ENCODE measurements around the gene MICAL3.

- TF ChIP-seq, protein P1, sequence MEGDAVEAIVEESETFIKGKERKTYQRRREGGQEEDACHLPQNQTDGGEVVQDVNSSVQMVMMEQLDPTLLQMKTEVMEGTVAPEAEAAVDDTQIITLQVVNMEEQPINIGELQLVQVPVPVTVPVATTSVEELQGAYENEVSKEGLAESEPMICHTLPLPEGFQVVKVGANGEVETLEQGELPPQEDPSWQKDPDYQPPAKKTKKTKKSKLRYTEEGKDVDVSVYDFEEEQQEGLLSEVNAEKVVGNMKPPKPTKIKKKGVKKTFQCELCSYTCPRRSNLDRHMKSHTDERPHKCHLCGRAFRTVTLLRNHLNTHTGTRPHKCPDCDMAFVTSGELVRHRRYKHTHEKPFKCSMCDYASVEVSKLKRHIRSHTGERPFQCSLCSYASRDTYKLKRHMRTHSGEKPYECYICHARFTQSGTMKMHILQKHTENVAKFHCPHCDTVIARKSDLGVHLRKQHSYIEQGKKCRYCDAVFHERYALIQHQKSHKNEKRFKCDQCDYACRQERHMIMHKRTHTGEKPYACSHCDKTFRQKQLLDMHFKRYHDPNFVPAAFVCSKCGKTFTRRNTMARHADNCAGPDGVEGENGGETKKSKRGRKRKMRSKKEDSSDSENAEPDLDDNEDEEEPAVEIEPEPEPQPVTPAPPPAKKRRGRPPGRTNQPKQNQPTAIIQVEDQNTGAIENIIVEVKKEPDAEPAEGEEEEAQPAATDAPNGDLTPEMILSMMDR (IDR thresholded peaks at IDR 0.05): no peak
- TF ChIP-seq POLR2A (IDR thresholded peaks at IDR 0.05) (no peak), EP300 (IDR thresholded peaks at IDR 0.05) (no peak)
Measured at GRCh38 chr22:18063306-18063705, 38.9 kb upstream of the MICAL3 start.

Measured in tibial nerve (tissue), 4 donors.